RWPE2 (cell line): ENCODE measurements around the gene SCYL3.

ENCODE experiments used
- ATAC-seq: fragments of 200-7000 bp; cut with Tn5 transposase; 3 replicates; pipeline ENCODE4 v1.9.1; 2021; ENCODE audit warnings: low read depth
- DNase-seq: peaks from one replicate; pipeline ENCODE4 v3.0.0-alpha.2; 2020; ENCODE audit warnings: low spot score
- H3K27ac ChIP-seq: fragments of 450-650 bp; 2 replicates; pipeline ENCODE4 v1.5.1; 2017; ENCODE audit warnings: mild to moderate bottlenecking; ENCODE audit not compliant: poor library complexity, severe bottlenecking
- H3K27me3 ChIP-seq: fragments of 250-450 bp; sonication (Bioruptor Pico); 2 replicates; pipeline ENCODE4 v1.5.1; 2021; ENCODE audit warnings: mild to moderate bottlenecking, moderate library complexity; ENCODE audit not compliant: insufficient read depth, poor library complexity, severe bottlenecking
- H3K36me3 ChIP-seq: fragments of 250-450 bp; sonication (Bioruptor Pico); 2 replicates; pipeline ENCODE4 v1.5.1; 2020; ENCODE audit warnings: low read depth, mild to moderate bottlenecking, moderate library complexity
- H3K4me1 ChIP-seq: fragments of 250-450 bp; sonication (Bioruptor Pico); 2 replicates; pipeline ENCODE4 v1.5.1; 2021; ENCODE audit warnings: mild to moderate bottlenecking, moderate library complexity; ENCODE audit not compliant: insufficient read depth, poor library complexity, severe bottlenecking
- H3K4me3 ChIP-seq: fragments of 250-450 bp; sonication (Bioruptor Pico); 2 replicates; pipeline ENCODE4 v1.5.1; 2021; ENCODE audit warnings: mild to moderate bottlenecking, moderate library complexity; ENCODE audit not compliant: severe bottlenecking
- H3K9me3 ChIP-seq: fragments of 250-450 bp; sonication (Bioruptor Pico); 2 replicates; pipeline ENCODE4 v1.5.1; 2021; ENCODE audit warnings: mild to moderate bottlenecking, moderate library complexity; ENCODE audit not compliant: severe bottlenecking
- TF ChIP-seq, protein P1 (sequence below): fragments of 450-650 bp; IDR thresholded peaks from one replicate; pipeline ENCODE4 v1.5.1; 2017; ENCODE audit warnings: mild to moderate bottlenecking, moderate library complexity; ENCODE audit not compliant: poor library complexity, severe bottlenecking

Gene SCYL3

DNA sequence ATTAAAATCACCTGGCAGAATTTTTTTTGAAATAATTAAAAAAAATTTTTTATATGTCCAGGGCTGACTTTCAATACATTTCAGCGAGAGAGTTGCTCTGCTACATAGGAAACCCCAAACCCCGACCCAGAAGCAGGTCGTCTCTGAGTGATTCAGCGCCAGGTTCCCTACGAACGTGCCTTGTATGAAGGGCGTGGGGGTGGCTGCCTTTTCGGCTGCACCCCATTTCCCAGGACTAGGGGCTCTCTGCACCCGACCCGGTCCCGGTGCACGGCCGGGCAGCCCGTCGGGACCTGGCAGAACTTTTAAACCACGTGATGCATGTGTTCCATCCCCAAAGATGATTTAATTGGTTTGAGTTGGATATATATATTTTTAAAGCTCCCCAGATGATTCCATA lies 15.8 kb upstream of the SCYL3 start:
- no peak for DNase-seq

GRCh38 chr1:169906938-169907337 lies 13.2 kb upstream of the SCYL3 start:
- Histone ChIP-seq H3K27me3 (no peaks in the 10 kb centered on the region), H3K9me3 (no peaks in the 10 kb centered on the region), H3K4me1 (no peaks in the 10 kb centered on the region), H3K36me3 (no peaks in the 10 kb centered on the region), H3K4me3 (no peak overlapping the region), H3K27ac (no peak overlapping the region)
- no peak for ATAC-seq
- DNase-seq = no peak
- TF ChIP-seq, protein P1, sequence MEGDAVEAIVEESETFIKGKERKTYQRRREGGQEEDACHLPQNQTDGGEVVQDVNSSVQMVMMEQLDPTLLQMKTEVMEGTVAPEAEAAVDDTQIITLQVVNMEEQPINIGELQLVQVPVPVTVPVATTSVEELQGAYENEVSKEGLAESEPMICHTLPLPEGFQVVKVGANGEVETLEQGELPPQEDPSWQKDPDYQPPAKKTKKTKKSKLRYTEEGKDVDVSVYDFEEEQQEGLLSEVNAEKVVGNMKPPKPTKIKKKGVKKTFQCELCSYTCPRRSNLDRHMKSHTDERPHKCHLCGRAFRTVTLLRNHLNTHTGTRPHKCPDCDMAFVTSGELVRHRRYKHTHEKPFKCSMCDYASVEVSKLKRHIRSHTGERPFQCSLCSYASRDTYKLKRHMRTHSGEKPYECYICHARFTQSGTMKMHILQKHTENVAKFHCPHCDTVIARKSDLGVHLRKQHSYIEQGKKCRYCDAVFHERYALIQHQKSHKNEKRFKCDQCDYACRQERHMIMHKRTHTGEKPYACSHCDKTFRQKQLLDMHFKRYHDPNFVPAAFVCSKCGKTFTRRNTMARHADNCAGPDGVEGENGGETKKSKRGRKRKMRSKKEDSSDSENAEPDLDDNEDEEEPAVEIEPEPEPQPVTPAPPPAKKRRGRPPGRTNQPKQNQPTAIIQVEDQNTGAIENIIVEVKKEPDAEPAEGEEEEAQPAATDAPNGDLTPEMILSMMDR = no peak

More for the DNA sequence above, 15.8 kb upstream of the SCYL3 start:
- H3K4me1 ChIP-seq = peaks cover 4% of the 10 kb centered on the region
- H3K27ac ChIP-seq = no peak overlapping the region
- no peaks in the 10 kb centered on the region for H3K9me3 ChIP-seq
- TF ChIP-seq, protein P1 = no peak
- H3K4me3 ChIP-seq = no peak overlapping the region
- ATAC-seq = no peak
- no peaks in the 10 kb centered on the region for H3K36me3 ChIP-seq
- no peaks in the 10 kb centered on the region for H3K27me3 ChIP-seq

DNA sequence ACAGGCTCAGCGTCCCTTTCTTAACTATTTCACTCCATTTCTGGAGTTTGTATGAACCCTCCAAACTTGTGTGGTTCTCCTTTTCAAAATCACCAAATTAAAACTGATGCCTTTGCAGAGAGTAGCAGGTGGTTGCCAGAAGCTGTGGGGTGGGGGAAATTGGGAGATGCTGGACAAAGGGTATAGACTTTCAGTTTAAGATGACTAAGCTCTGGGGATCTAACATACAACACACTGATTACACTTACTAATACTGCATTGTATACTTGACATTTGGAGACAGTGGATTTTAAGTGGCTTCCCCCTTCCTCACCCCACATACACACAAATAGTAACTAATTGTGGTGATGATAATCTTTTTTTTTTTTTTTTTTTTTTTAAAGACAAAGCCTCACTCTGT lies 11.1 kb upstream of the SCYL3 start:
- no peak for ATAC-seq
- Histone ChIP-seq H3K9me3 (no peaks in the 10 kb centered on the region), H3K27me3 (no peaks in the 10 kb centered on the region), H3K27ac (no peak overlapping the region), H3K4me3 (no peak overlapping the region), H3K36me3 (no peaks in the 10 kb centered on the region), H3K4me1 (no peaks in the 10 kb centered on the region)
- no peak for DNase-seq
- TF ChIP-seq, protein P1 = no peak

DNA sequence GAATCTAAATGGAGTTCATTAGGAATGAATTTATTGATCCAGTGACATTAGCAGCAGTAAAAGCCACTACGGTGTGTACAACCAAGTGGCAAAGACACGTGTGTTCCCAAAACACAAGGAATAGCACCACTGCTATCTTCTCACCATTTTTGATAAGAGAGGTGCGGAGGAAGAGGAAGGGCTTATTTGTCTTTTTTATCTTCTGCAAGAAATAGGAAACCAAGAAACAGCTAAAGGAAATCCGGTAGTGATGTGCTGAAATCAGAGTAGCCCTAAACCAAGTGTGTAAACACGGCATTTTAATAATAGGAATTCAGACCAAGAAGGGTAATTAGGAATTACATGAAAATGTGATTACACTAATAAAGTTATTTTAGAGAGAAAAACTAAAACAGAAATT lies 9.1 kb upstream of the SCYL3 start:
- TF ChIP-seq, protein P1 = no peak
- no peak for ATAC-seq
- no peaks in the 10 kb centered on the region for H3K4me1 ChIP-seq

GRCh38 chr1:169901115-169901514 lies 7.4 kb upstream of the SCYL3 start:
- H3K4me1 ChIP-seq = no peaks in the 10 kb centered on the region
- no peaks in the 10 kb centered on the region for H3K27me3 ChIP-seq
- TF ChIP-seq, protein P1 = no peak
- no peaks in the 10 kb centered on the region for H3K9me3 ChIP-seq
- no peaks in the 10 kb centered on the region for H3K36me3 ChIP-seq
- H3K4me3 ChIP-seq = no peak overlapping the region
- DNase-seq (no peak), ATAC-seq (no peak)
- no peak overlapping the region for H3K27ac ChIP-seq

More for the DNA sequence above, 9.1 kb upstream of the SCYL3 start:
- no peak for DNase-seq
- no peaks in the 10 kb centered on the region for H3K36me3 ChIP-seq
- no peak overlapping the region for H3K4me3 ChIP-seq
- H3K27ac ChIP-seq = no peak overlapping the region
- H3K9me3 ChIP-seq = no peaks in the 10 kb centered on the region
- no peaks in the 10 kb centered on the region for H3K27me3 ChIP-seq
